NCI-H510A (cell line): ENCODE results near the gene UGCG.
"Not testable (repeated sequence)": the region's sequence is repeated elsewhere in the genome, so short reads cannot be mapped to it uniquely, and the experiment has no call there.

Experiments used
- DNase-seq: peaks from one replicate; lab custom pipeline; 2025; lab: John Stamatoyannopoulos, UW

The UGCG gene

GRCh38 chr9:111919875-111920274 is 23.3 kb downstream of the UGCG start:
- DNase-seq = no peak

GRCh38 chr9:111920531-111920930 is 23.9 kb downstream of the UGCG start:
- no peak for DNase-seq

- no peak for DNase-seq
Observed at GRCh38 chr9:111922324-111923013, 25.9 kb downstream of the UGCG start.

GRCh38 chr9:111924281-111924680 is 27.7 kb downstream of the UGCG start:
- DNase-seq = no peak

- no peak for DNase-seq
Observed at GRCh38 chr9:111925017-111925770, 28.6 kb downstream of the UGCG start.

- DNase-seq = no peak
Observed at GRCh38 chr9:111925784-111926183, 29.2 kb downstream of the UGCG start.

GRCh38 chr9:111926421-111926875 is 29.8 kb downstream of the UGCG start:
- DNase-seq = no peak

GRCh38 chr9:111928359-111928720 is 31.7 kb downstream of the UGCG start:
- DNase-seq = no peak

- DNase-seq = no peak
Observed at GRCh38 chr9:111934747-111935146, 38.1 kb downstream of the UGCG start.

DNA sequence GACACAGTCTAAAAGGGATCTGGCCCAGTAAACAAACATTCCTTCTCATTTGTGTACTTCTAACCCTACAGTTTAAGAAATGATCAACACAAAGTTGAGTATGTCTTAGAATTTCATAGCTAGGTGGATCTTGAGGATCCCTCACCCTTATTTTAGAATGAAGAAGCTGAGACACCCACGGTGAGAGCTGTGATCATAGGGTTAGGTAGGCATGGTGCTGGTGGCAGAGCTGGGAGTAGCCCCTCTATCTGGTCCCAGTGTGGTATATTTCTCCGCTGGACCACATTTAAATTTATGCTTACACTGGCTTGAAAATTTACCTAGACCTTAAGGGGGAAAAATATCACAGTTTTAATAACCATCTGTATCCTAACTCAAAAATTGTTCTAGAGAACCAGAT is 39.8 kb downstream of the UGCG start:
- DNase-seq = no peak

- no peak for DNase-seq
Observed at GRCh38 chr9:111937301-111937700, 40.7 kb downstream of the UGCG start.

- no peak for DNase-seq
Observed at GRCh38 chr9:111937781-111938426, 41.3 kb downstream of the UGCG start.

- no peak for DNase-seq
Observed at GRCh38 chr9:111938427-111938800, 41.8 kb downstream of the UGCG start.

DNA sequence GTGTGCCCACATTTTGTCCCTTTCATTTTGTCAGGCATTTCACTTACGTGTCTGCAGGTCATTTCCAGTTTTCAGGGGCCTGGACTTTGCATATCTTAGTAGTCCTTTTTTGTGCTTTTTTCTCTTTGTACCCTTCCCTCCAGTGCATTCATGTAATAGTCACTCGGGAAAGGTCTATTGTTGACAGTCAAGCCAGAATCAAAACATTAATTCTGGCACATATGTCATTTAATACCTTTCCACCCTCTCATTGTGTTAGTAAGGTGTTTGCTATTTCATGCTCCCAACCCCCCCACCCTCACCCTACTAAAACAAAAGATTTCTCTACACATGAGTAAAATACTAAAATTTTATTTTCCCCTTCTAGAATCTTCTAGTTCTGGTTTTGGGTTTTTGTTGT is 42.7 kb downstream of the UGCG start:
- no peak for DNase-seq

DNA sequence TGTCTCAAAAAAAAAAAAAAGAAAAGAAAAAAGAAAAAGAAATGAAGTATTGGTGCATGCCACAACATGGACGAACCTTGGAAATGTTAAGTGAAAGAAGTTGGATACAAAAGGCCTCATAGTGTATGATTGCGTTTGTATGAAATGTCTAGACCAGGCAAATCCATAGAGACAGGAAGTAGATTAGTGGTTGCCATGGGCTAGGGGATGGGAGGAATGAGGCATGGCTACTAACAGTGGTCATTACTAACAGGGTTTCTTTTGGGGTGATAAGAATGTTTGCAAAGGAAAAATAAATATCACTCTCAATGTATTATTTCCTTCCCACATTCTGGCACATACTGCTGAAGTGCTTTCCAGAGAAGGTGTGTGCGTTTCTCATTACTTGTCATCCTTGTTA is 44.1 kb downstream of the UGCG start:
- no peak for DNase-seq

DNA sequence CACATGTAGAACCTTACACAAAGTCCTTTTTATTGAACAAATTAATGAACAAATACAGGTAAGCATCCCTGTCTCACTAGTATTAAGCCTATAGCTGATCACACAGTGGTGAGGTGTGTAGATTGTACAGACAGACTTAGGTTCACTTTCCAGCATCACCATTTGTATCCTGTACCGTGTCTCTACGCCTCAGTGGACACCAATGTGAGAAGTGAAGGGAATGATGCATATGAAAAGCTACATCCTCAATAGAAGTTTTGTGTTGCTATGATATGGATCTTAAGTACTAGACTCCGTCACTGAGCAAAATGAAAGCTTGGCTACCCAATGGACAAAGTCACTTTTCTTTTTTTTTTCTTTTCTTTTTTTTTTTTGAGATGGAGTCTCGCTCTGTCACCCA is 46.6 kb downstream of the UGCG start:
- no peak for DNase-seq

GRCh38 chr9:111943746-111944145 is 47.1 kb downstream of the UGCG start:
- no peak for DNase-seq

DNA sequence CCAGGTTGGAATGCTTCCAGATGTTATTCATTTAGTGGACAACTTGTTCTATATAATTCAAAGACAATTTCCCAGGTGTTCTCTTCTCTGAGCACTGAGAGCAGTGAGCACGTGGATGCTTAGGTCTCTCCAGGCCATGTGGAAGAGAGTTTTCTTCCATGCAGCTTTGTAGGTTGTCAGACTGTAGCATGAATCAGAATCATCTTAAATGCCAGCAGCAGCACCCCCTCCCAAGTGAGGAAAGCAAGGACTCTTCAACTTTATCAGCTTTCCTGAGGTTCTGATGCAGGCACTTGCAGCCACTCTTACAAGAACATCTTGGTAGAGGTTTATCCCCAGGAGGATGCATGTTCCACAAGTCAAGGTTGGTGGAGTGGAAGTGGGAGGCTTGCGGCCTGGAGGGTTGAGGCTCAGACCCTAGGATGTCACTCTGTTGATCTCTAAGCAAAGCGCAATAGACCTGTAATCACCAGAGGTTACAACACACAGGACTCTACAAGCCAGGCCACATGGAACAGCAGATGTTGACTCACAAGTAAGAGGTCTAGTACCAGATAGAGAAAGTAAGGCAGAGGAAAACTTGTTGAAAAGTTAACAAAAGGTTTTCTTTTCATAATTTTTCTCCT is 47.7 kb downstream of the UGCG start:
- DNase-seq = no peak

DNA sequence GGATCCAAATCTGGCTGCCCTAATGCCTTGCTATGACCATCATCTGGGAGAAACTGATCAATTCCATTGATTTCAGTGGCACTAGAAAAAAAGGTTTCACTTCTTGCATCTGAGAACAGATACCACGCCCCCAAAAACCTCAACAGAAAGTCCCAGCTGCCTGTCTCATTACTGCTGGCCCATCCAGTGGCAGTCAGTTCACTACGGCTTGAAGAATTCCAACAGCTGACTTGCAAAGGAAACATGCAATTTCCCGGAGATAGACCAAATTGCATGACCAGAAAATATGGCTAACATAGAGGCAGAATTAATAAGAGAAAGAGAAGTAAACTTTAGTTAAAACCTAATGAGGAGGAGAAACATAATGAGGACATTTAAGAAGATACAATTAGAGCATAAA is 48.6 kb downstream of the UGCG start:
- DNase-seq = no peak

GRCh38 chr9:111948109-111948508 is 51.5 kb downstream of the UGCG start:
- not testable (repeated sequence) for DNase-seq

DNA sequence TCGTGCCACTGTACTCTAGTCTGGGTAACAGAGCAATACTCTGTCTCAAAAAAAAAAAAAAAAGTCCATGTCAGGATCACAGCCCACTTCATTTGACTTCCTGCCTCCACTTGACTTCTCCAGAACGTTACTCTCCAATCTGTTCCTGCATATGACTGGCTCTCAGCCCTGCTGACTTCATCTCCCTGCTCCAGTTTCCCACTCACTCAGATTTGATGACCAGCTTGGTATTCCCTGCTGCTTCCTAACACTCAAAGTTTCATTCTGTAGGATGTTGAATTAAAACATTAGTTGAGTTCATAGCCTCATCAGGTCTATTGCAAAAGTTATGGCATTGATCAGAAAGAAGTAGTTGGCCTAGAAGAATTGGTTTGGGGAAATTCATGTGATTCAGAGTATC is 52.3 kb downstream of the UGCG start:
- no peak for DNase-seq

DNA sequence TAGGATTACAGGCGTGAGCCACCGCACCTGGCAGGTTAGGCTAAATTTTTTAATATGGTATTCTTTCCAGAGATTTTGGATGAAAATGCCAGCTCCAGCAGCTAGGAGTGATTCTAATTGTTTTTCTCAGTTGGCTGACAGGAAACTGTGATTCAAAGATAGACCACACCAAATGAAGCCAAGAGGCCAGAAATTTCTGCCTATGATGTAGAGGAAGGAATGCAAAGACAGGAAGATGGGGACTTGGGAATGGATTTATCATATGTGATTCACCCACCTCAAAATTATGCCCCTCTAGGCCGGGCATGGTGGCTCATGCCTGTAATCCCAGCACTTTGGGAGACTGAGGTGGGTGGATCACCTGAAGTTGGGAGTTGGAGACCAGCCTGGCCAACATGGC is 53.3 kb downstream of the UGCG start:
- no peak for DNase-seq

- no peak for DNase-seq
Observed at GRCh38 chr9:111952559-111952958, 55.9 kb downstream of the UGCG start.
